ENCODE results near the gene CTIF.

CTIF gene

GRCh38 chr18:48607056-48607984, 68.5 kb downstream of the CTIF start:
- DNase-seq: no peak

- no peak for DNase-seq
These were observed 69.8 kb downstream of the CTIF start for GRCh38 chr18:48608581-48608980.

- no peak for DNase-seq
These were observed 70.3 kb downstream of the CTIF start for GRCh38 chr18:48609114-48609513.

GRCh38 chr18:48609820-48610815, 71.3 kb downstream of the CTIF start:
- DNase-seq: no peak

GRCh38 chr18:48611203-48611602, 72.4 kb downstream of the CTIF start:
- DNase-seq: no peak

- DNase-seq: no peak
These were observed 73.1 kb downstream of the CTIF start for GRCh38 chr18:48611785-48612480.

GRCh38 chr18:48612511-48612910, 73.7 kb downstream of the CTIF start:
- DNase-seq: no peak

GRCh38 chr18:48612917-48613316, 74.1 kb downstream of the CTIF start:
- DNase-seq: no peak

- DNase-seq: no peak
These were observed 75.0 kb downstream of the CTIF start for GRCh38 chr18:48613589-48614404.

- DNase-seq: no peak
These were observed 77.0 kb downstream of the CTIF start for GRCh38 chr18:48615566-48616401.

- no peak for DNase-seq
These were observed 77.8 kb downstream of the CTIF start for GRCh38 chr18:48616484-48617255.

- DNase-seq: no peak
These were observed 79.1 kb downstream of the CTIF start for GRCh38 chr18:48617844-48618497.

GRCh38 chr18:48619016-48619415, 80.2 kb downstream of the CTIF start:
- no peak for DNase-seq

- DNase-seq: no peak
These were observed 80.7 kb downstream of the CTIF start for GRCh38 chr18:48619501-48619900.

- DNase-seq: no peak
These were observed 81.2 kb downstream of the CTIF start for GRCh38 chr18:48620071-48620470.

GRCh38 chr18:48621240-48621639, 82.4 kb downstream of the CTIF start:
- DNase-seq: no peak

- no peak for DNase-seq
These were observed 83.2 kb downstream of the CTIF start for GRCh38 chr18:48621815-48622555.

GRCh38 chr18:48622911-48623431, 84.1 kb downstream of the CTIF start:
- DNase-seq: no peak
